Measurements from ENCODE around the gene ANKRD13B. TPM values are rescaled to one million over a fixed set of nuclear protein-coding genes. Genes with fewer than 3 reads are reported as not detected.

Gene ANKRD13B
- total and polyA plus RNA-seq, 2 of the 13 experiments (the other 11 are each of a cell fraction or from before 2014, with no cell fraction given) = 1.7 to 1.8 TPM

DNA sequence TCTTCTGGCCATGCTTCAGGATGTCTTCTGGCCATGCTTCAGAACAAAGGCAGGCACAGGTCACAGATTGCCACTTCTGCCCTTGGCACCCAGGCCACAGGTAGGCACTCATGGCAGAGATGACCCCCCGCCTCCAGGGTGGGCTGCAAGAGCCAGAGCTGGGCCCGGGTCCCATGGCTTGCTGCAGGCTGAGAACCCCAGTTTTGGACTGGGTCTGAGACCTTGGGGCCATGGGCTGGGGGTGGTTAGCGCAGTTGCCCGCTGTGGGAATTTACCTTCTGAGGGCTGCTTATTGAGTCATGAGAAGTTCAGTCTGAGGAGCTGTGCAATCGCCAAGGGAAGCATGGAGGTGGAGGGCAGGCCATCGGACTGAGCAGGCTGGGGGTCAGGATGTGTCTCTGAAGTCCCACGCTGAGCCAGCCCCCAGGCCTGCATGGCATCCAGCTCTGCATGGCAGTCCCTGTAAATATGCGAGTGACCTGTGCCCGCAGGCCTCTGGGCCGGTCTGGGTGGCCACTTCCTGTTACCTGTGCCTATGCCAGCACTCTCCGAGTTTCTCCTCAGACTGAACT lies 1.7 kb downstream of the ANKRD13B start (continued):
- TF ChIP-seq, protein P1, sequence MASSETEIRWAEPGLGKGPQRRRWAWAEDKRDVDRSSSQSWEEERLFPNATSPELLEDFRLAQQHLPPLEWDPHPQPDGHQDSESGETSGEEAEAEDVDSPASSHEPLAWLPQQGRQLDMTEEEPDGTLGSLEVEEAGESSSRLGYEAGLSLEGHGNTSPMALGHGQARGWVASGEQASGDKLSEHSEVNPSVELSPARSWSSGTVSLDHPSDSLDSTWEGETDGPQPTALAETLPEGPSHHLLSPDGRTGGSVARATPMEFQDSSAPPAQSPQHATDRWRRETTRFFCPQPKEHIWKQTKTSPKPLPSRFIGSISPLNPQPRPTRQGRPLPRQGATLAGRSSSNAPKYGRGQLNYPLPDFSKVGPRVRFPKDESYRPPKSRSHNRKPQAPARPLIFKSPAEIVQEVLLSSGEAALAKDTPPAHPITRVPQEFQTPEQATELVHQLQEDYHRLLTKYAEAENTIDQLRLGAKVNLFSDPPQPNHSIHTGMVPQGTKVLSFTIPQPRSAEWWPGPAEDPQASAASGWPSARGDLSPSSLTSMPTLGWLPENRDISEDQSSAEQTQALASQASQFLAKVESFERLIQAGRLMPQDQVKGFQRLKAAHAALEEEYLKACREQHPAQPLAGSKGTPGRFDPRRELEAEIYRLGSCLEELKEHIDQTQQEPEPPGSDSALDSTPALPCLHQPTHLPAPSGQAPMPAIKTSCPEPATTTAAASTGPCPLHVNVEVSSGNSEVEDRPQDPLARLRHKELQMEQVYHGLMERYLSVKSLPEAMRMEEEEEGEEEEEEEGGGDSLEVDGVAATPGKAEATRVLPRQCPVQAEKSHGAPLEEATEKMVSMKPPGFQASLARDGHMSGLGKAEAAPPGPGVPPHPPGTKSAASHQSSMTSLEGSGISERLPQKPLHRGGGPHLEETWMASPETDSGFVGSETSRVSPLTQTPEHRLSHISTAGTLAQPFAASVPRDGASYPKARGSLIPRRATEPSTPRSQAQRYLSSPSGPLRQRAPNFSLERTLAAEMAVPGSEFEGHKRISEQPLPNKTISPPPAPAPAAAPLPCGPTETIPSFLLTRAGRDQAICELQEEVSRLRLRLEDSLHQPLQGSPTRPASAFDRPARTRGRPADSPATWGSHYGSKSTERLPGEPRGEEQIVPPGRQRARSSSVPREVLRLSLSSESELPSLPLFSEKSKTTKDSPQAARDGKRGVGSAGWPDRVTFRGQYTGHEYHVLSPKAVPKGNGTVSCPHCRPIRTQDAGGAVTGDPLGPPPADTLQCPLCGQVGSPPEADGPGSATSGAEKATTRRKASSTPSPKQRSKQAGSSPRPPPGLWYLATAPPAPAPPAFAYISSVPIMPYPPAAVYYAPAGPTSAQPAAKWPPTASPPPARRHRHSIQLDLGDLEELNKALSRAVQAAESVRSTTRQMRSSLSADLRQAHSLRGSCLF (CRISPR knock-in tag; IDR thresholded peaks at IDR 0.05; ENCODE audit: borderline replicate concordance) = no peak
- TF ChIP-seq, protein P2, sequence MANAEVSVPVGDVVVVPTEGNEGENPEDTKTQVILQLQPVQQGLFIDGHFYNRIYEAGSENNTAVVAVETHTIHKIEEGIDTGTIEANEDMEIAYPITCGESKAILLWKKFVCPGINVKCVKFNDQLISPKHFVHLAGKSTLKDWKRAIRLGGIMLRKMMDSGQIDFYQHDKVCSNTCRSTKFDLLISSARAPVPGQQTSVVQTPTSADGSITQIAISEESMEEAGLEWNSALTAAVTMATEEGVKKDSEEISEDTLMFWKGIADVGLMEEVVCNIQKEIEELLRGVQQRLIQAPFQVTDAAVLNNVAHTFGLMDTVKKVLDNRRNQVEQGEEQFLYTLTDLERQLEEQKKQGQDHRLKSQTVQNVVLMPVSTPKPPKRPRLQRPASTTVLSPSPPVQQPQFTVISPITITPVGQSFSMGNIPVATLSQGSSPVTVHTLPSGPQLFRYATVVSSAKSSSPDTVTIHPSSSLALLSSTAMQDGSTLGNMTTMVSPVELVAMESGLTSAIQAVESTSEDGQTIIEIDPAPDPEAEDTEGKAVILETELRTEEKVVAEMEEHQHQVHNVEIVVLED (CRISPR knock-in tag; IDR thresholded peaks at IDR 0.05; ENCODE audit: borderline replicate concordance) = no peak
- TF ChIP-seq CHD2 (IDR thresholded peaks at IDR 0.05; ENCODE audit: low read depth, low read length) = no peak
- 0 out of 2 replicates have a peak, but pooled peaks have one; percentile 11 for TF ChIP-seq TGIF2 (CRISPR knock-in tag; IDR thresholded peaks at IDR 0.05)
- TF ChIP-seq XBP1 (CRISPR knock-in tag; IDR thresholded peaks at IDR 0.05) = no peak
- TF ChIP-seq, protein P3, sequence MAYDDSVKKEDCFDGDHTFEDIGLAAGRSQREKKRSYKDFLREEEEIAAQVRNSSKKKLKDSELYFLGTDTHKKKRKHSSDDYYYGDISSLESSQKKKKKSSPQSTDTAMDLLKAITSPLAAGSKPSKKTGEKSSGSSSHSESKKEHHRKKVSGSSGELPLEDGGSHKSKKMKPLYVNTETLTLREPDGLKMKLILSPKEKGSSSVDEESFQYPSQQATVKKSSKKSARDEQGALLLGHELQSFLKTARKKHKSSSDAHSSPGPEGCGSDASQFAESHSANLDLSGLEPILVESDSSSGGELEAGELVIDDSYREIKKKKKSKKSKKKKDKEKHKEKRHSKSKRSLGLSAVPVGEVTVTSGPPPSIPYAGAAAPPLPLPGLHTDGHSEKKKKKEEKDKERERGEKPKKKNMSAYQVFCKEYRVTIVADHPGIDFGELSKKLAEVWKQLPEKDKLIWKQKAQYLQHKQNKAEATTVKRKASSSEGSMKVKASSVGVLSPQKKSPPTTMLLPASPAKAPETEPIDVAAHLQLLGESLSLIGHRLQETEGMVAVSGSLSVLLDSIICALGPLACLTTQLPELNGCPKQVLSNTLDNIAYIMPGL (CRISPR knock-in tag; IDR thresholded peaks at IDR 0.05; ENCODE audit: borderline replicate concordance in 1 of 2, low read depth in 1 of 2) = peak in 1 of 2 experiments; percentile 0; a peak in 1 of 4 replicates
- TF ChIP-seq KLF6 (CRISPR knock-in tag; IDR thresholded peaks at IDR 0.05) = no peak
- TF ChIP-seq, protein P4, sequence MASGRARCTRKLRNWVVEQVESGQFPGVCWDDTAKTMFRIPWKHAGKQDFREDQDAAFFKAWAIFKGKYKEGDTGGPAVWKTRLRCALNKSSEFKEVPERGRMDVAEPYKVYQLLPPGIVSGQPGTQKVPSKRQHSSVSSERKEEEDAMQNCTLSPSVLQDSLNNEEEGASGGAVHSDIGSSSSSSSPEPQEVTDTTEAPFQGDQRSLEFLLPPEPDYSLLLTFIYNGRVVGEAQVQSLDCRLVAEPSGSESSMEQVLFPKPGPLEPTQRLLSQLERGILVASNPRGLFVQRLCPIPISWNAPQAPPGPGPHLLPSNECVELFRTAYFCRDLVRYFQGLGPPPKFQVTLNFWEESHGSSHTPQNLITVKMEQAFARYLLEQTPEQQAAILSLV (CRISPR knock-in tag; IDR thresholded peaks at IDR 0.05; ENCODE audit: borderline replicate concordance) = no peak
- no peak for TF ChIP-seq TP53 (CRISPR knock-in tag; conservative IDR thresholded peaks at IDR 0.05)
- no peak for TF ChIP-seq ZNF264 (CRISPR knock-in tag; IDR thresholded peaks at IDR 0.05)
- TF ChIP-seq, protein P5, sequence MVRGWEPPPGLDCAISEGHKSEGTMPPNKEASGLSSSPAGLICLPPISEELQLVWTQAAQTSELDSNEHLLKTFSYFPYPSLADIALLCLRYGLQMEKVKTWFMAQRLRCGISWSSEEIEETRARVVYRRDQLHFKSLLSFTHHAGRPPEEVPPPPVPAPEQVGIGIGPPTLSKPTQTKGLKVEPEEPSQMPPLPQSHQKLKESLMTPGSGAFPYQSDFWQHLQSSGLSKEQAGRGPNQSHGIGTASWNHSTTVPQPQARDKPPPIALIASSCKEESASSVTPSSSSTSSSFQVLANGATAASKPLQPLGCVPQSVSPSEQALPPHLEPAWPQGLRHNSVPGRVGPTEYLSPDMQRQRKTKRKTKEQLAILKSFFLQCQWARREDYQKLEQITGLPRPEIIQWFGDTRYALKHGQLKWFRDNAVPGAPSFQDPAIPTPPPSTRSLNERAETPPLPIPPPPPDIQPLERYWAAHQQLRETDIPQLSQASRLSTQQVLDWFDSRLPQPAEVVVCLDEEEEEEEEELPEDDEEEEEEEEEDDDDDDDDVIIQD (CRISPR knock-in tag; IDR thresholded peaks at IDR 0.05; ENCODE audit: low read depth) = no peak
- no peak for TF ChIP-seq TBP (CRISPR knock-in tag; IDR thresholded peaks at IDR 0.05)
- no peak for TF ChIP-seq ZNF572 (CRISPR knock-in tag; IDR thresholded peaks at IDR 0.05)

Data from HepG2 (cell line).